HTERT RPE-1 (cell line): ENCODE results near the gene GZMM.

ENCODE experiments used
- in situ Hi-C: fragments of 300-500 bp; cut with MboI; formaldehyde crosslinking; loops from 4 replicates; pipeline ENCODE4 v1.14.3; 2020; ENCODE audit warnings: low sequenced_read_pairs

The GZMM gene

DNA sequence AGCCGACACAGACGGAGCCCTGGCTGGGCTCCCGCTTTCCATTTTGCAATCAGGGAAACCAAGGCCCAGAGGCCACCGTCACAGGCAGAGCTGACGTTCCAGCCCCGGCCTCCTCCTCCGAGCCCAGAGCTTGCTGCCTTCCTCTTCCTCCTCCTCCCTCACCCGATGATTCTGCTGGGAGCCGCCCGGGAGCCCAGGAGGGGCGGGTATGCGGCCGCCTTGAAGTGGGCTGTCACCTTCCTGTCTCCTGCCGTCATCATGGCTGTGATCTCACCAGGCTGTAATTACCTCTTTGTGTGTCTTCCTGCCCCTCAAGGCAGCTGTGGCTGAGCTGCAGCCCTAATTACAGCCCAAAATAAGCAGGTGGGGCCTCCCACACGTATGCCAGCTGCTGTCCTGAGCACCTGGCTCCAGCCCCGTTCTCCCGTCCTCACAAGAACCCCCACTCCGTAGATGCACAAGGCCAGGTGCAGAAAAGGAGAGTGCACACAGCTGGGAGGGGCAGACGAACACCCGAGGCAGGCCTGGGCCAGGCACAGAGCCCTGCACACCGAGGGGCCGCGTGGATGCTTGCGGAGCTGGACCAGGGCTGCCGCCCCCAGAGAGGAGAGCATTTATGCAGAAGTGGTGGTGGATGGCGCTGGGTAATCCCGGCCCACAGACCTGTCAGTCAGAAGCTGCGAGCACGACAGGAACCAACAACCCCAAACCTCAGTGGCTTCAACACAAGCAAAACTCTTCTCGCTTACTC lies 32.6 kb upstream of the GZMM start:
- in situ Hi-C loops: no loop called here

DNA sequence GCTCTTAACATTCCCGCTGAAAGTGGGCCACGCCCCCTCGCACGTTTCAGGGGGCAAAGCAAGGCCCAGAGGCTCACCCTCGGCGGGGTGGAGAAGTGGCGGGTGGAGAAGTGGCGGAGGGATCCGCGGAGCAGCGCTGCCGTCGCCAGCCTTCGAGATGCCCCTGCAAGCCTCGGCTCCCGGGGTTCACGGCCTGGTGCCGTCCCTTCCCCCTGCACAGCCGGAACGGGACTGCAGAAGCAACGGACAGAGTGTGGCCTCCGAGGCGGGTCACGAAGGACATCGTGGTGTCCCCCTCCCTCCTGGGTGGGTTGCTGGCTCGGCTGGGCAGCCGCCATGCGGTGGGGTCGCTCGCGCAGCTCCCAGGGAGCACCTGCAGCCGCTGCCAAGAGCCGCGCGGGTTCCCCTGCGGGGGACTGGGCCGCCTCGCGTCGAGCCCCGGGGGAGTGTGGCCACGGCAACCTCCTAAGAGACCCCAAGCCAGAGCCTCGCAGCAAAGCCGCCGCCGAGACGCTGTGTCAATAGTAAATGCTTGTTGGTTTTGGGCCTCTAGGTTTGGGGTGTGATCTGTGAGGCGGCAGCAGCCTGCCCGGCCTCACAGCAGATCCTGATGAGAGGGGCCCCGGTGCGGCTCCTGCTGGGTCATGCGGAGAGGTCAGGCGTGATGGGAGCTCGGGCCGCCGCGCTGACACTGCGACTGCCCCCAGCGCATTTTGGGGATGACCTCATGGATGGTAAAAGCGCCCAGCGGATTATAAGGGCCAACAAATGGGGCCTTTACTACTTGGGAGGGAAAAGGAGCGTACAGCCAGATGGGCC lies 31.1 kb upstream of the GZMM start:
- in situ Hi-C loops: no loop called here

DNA sequence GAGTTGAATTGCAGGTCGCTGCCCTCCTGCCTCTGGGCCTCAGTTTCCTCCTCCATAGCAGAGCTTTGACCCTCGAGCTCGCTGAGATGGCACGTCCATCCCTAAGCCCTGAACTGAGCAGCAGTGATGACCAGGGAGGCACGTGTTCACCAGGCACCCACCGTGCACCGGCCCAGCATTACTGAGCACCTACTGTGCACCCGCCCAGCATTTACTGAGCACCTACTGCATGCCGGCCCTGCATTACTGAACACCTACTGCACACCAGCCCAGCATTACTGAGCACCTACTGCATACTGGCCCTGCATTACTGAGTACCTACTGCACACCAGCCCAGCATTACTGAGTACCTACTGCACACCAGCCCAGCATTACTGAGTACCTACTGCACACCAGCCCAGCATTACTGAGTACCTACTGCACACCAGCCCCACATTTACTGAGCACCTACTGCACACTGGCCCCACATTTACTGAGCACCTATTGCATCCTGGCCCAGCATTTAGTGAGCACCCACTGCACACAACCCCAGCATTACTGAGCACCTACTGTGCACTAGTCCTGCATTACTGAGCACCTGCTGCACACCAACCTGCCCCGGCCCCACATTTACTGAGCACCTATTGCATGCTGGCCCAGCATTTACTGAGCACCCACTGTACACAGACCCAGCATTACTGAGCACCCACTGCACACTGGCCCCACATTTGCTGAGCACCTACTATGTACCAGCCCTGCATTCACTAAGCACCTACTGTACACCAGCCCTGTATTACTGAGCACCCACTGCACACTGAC lies 30.3 kb upstream of the GZMM start:
- in situ Hi-C loops: no loop called here

DNA sequence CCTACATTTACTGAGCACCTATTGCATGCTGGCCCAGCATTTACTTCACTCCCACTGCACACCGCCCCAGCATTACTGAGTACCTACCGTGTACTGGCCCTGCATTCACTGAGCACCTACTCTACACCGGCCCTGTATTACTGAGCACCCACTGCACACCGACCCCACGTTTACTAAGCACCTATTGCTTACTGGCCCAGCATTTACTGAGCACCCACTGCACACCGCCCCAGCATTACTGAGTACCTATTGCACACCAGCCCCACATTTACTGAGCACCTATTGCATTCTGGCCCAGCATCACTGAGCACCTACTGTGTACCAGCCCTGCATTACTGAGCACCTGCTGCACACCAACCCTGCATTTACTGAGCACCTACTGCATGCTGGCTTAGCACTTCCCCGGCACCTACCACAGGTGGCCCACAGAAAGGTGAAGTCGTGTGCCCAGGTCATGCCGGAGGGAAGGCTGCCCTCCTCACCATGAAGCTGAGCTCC lies 29.6 kb upstream of the GZMM start:
- in situ Hi-C loops: no loop called here

DNA sequence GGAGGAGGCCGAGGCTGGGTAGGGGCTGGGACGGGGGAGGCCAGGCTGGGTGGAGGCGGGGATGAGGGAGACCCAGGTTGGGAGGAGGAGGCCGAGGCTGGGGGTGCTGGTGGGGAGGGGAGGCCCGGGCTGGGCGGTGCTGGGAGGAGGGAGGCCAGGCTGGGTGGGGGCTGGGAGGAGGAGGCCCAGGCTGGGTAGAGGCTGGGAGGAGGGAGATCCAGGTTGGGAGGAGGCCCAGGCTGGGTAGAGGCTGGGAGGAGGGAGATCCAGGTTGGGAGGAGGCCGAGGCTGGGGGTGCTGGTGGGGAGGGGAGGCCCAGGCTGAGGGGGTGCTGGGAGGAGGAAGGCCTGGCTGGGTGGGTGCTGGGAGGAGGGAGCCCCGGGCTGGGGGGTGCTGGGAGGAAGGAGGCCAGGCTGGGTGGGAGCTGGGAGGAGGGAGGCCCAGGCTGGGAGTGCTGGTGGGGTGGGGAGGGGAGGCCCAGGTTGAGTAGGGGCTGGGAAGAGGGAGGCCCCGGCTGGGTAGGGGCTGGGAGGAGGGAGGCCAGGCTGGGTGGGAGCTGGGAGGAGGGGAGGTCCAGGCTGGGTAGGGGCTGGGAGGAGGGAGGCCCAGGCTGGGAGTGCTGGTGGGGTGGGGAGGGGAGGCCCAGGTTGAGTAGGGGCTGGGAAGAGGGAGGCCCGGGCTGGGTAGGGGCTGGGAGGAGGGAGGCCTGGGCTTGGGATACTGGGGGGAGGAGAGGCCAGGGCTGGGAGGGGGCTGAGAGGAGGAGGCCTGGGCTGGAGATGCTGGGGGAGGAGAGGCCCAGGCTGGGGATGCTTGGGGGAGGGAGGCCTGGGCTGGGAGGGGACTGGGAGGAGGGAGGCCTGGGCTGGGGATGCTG lies 25.9 kb upstream of the GZMM start:
- in situ Hi-C loops: no loop called here

DNA sequence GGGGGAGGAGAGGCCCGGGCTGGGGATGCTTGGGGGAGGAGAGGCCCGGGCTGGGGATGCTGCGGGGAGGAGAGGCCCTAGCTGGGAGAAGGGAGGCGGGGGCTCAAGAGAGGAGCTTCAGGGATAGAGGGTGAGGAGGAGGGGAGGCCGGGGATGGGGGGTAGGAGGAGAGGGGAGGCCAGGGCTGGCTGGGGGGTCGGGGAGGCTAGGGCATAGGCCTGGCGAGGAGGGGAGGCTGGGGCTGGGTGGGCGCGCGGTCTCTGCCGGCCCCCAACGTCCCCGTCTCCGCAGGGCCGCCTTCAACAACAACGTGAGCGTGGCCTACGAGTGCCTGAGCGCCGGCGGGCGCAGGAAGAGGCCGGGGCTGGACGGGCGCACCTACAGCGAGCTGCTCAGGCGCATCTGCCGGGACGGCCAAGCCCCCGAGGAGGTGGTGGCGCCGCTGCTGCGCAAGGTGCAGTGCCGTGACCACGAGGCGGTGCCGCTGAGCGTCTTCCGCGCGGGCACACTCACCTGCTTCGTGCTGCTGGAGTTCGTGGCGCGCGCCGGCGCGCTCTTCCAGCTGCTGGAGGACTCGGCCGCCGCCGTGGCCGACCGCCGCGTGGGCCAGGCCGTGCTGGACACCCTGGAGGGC lies 25.1 kb upstream of the GZMM start:
- in situ Hi-C loops: no loop called here

DNA sequence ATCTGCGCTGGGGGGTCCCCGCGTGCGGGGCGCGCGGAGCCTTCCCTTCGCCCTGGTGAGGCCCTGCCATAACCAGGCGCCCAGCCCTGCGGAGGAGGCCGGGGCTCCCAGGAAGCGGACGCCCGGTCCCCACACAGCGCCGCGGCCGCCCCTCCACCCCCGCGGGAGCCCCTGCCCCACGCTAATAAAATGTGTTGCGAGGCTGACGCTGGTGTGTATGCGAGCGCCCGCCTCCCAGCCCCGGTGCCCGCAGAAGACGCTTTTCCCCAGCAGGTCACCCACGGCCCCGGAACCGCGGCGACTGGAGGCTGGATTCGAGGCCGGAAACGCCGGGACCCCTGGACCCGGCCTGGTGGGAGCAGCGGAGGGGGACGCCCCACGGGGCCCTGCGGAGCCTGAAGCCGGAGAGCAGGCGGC lies 24.4 kb upstream of the GZMM start:
- in situ Hi-C loops: no loop called here

DNA sequence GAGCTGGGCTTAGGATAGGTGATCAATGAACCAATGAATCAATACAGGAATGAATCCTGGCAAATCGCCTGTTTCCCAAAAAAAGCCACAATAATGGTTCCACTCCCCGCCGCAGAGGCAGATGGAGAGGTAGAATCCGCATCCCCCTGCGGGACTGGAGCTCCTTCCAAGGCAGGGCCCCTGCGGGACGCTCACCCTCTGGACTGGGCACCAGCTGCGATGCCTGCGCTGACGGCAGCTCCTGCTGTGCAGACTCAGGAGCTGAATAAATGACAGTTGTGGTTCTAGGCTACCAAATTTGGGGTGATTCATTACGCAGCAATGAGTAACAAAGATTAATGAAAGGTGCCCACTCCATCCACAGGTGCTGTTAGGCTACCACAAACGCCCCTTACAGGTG lies 21.1 kb upstream of the GZMM start:
- in situ Hi-C loops: no loop called here

DNA sequence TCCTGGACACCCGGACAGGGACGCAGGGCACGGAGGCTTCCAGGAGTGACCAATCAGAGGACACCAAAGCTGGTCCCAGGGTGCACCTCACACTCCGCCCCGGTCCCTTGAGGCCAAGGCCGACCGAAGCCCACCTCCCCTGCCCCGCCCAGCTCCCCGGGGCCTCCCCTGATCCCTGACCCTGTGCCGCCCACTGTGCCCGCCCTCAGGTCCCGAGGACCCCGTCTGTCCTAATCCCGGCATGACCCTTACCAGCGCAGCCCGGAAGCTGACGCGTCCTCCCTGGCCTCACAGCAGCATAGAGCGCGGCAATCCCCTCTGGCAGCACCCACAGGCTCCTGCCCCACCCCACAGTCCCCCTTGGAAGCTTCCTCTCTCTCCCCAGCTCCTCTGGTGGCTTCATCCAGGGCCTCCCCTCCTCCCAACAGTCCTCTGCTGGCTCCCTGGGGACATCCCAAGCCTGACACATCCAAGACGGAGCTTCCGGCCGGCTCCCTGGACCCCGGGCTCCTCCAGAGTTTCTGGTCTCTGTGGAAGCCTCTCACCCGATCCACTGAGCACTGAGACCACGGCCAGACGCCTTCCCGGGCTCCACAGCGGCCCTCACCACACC lies 19.7 kb upstream of the GZMM start:
- in situ Hi-C loops: no loop called here

DNA sequence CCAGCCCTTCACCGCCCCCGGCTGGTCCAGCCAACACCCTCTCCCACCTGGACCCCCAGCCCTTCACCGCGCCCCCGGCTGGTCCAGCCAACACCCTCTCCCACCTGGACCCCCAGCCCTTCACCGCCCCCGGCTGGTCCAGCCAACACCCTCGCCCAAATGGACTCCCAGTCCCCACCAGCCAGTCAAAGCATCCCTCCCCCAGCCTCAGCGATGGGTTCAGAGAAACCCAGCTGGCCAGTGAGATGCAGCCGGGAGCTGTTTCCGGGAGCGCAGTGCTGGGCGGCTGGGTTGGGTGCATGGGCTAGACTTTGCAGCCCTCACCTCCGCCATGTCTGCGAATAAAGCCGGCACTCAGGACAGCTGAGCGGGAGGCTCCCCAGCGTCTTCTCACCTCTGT lies 18.8 kb upstream of the GZMM start:
- in situ Hi-C loops: no loop called here

DNA sequence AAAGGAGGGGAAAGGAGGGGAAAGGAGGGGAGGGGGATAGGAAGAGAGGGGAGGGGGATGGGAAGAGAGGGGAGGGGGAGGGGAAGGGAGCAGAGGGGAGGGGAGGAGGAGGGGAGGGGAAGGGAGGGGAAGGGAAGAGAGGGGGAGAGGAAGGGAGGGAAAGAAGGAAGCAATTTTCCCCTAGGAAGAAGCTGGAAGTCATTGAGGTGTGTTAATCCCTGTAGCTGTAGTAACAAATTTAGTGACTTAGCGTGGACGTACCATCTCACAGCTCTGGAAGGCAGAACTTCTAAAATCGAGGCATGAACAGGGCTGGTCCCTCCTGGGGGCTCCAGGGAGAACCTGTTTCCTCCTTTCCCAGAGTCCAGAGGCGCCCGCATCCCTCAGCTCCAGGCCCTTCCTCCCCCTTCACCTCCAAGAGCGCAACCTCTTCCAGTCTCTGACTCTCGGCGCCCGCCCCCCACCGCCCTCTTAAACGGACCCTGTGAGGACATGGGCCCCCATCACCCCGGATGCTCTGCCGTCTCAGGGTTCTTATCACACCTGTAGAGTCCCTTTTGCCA lies 17.9 kb upstream of the GZMM start:
- in situ Hi-C loops: no loop called here

DNA sequence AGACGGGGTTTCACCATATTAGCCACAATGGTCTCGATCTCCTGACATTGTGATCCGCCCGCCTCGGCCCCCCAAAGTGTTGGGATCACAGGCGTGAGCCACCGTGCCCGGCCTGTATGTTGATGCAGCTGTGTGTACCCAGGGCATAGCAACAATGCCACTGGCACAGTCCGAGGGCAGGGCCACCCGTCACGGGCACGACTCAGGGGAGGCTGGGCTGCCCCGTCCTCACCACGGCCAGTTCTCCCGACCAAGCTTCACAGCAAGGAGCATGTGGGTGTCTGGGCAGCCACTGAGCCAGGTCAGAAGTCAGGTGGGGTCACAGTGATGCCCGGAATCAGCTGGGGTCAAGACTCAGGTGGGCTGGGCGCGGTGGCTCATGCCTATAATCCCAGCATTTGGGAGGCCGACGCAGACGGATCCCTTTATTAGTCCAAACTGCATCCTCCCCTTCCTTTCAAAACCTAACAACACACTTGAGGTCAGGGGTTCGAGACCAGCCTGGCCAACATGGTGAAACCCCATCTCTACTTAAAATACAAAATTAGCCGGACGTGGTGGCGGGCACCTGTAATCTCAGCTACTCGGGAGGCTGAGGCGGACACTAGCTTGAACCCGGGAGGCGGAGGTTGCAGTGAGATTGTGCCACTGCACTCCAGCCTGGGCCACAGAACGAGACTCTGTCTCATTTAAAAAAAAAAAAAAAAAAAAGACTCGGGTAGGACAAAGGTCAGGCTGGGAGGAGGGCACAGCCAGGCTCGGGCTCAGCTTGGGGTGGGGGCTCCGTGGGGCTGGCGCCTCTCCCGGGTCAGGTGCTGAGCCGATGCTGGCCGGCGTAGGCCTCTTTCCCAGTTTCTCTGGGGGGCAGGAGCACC lies 13.5 kb upstream of the GZMM start:
- in situ Hi-C loops: no loop called here

DNA sequence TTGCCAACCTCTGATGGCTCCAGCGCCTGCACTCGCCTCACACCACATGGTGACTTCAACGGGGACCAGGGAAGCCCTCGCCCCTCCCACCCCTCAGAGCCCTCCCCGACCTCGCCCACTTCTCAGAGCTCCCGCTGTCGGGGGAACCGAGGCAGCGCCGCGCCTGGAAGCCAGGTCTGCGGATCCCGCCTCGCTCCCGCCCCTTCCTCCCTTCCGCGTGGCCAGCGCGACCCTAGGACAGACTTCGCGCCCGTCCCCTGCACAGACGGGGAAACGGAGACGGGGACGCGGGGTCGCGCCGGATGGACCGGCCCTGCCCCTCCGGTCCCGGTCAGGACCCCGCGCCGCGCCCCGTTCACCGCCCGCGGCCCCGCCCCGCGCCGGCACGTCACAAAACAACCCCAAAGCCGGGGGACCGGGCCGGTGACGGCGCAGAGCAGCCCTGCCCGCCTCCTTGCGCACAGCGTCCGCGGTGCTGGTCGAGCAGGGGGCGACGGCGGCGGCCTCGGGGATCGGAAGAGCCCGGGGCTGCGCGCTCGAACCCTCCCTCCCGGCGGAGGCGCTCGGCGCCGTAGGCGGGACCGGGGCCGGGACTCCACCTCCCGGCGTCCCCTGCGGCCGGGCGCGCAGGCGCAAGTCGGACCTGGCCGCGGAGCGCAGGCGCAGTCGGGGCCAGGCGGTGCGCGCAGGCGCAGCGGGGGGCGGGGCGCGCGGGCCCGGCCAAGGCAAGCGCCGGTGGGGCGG lies 12.7 kb upstream of the GZMM start:
- in situ Hi-C loops: no loop called here

DNA sequence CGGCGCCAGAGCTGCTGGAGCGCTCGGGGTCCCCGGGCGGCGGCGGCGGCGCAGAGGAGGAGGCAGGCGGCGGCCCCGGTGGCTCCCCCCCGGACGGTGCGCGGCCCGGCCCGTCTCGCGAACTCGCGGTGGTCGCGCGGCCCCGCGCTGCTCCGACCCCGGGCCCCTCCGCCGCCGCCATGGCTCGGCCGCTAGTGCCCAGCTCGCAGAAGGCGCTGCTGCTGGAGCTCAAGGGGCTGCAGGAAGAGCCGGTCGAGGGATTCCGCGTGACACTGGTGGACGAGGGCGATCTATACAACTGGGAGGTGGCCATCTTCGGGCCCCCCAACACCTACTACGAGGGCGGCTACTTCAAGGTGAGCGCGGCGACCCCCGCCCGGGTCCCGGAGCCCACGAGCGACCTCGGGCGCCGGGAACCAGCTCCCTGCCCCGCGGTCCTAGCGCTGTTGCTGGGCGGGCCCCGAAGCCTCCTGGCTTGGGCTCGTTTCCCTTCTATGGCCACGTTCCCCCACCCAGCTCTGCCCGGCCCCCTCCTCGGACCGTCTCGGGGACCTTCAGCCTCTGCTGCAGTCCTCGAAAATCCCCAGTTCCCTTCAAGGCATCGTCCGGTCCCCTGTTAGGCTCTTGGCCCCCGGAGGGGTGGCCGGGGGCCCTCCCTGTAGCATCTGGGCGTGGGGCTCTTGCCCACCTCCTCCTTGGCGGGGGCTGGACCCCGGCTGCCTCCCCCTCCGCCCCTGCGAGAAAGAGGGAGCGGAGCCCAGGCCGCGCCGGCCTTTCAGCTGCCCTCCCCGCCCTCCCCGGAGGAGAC lies 11.9 kb upstream of the GZMM start, which contains the start of gene CDC34:
Gene CDC34 (plus strand): TSS at position 8 of the 808 bp plus-strand sequence. CDS start 172 bp downstream, at position 180.
- in situ Hi-C loops: no loop called here

DNA sequence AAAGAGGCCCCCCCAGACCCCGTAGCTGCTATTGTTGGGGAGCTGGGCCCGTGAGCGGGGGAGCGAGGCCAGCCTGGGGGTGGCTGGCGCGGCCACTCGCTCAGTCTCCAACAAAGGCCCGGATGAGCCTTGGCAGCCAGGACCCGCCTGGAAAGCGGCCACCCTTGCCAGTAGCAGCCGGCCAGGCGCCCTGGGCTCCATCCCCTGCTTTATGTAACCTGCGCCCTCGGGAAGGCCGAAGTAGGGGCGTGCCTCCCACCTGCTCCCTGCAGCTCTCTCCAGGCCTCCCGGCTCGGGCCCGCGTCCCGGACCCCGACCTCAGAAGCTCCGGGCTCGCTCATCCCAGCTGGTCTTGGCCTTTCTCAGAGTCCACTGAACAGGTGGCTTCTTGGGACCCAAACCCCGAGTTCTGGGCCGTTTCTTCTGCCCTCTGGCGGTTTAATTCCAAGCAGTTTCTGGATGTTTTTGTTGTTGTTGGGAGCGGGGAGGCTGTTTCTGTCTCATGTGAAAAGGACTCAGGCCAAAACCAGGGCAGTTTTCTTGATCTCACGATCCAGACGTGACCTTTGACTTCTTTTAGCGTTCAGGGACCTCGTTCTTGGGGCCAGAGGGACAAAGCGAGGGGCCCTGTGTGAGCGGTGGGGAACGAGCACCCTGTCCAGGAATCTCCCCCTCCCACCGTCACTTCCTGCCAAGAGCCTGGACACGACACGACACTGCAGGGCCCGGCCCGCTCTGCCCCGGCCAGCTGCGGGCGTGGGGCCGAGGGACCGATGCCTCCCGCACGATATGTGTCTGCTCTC lies 11.1 kb upstream of the GZMM start:
- in situ Hi-C loops: no loop called here
